ENCODE results near the gene KRTAP10-4. TPM values are rescaled to one million over a fixed set of nuclear protein-coding genes. Genes with fewer than 3 reads are reported as not detected.

Gene KRTAP10-4
- total RNA-seq, 2 donors from 2014 or later: not detected

- Histone ChIP-seq H3K9me3 (no peaks in the 10 kb centered on the region), H3K4me3 (no peak overlapping the region), H3K4me1 (replicated peaks) (no peaks in the 10 kb centered on the region), H3K27me3 (replicated peaks; ENCODE audit: insufficient read depth) (no peaks in the 10 kb centered on the region), H3K36me3 (no peaks in the 10 kb centered on the region), H3K27ac (no peak overlapping the region)
- no peak for TF ChIP-seq POLR2AphosphoS5 (IDR thresholded peaks at IDR 0.05)
- no peak for TF ChIP-seq CTCF (IDR thresholded peaks at IDR 0.05)
- no peak for TF ChIP-seq POLR2A (IDR thresholded peaks at IDR 0.05)
- 92% methylated on average over 6 of the region's 6 CpGs for WGBS
- no peak for DNase-seq (ENCODE audit: low spot score)
- intact Hi-C loops (cut with DNase I): no loop called here
These were observed 46.4 kb downstream of the KRTAP10-4 start for GRCh38 chr21:44619886-44620285.

GRCh38 chr21:44623575-44623974 lies 50.0 kb downstream of the KRTAP10-4 start:
- TF ChIP-seq CTCF (IDR thresholded peaks at IDR 0.05) (no peak), POLR2A (IDR thresholded peaks at IDR 0.05) (no peak), POLR2AphosphoS5 (IDR thresholded peaks at IDR 0.05) (no peak)
- DNase-seq (ENCODE audit: low spot score): no peak
- H3K9me3 ChIP-seq: no peaks in the 10 kb centered on the region
- H3K27ac ChIP-seq: no peak overlapping the region
- no peaks in the 10 kb centered on the region for H3K27me3 ChIP-seq (replicated peaks; ENCODE audit: insufficient read depth)
- H3K36me3 ChIP-seq: no peaks in the 10 kb centered on the region
- H3K4me1 ChIP-seq (replicated peaks): no peaks in the 10 kb centered on the region
- H3K4me3 ChIP-seq: no peak overlapping the region
- intact Hi-C loops (cut with DNase I): no loop called here

Other genes starting within 250 kb of the KRTAP10-4 start
- 10 to 100 TPM; 62.5 to 71.3 TPM for gene CFAP410, start 234.3 kb upstream of the KRTAP10-4 start, total RNA-seq
- gene TRPM2, start 220.1 kb upstream of the KRTAP10-4 start, total RNA-seq: 1 to 10 TPM; 1.6 to 2.7 TPM
- gene LRRC3, start 118.2 kb upstream of the KRTAP10-4 start, total RNA-seq: 1 to 10 TPM; 1.6 to 7.1 TPM
- not detected for gene KRTAP10-1, start 33.5 kb upstream of the KRTAP10-4 start, total RNA-seq
- gene KRTAP10-2, start 22.2 kb upstream of the KRTAP10-4 start, total RNA-seq: not detected
- not detected for gene KRTAP10-3, start 14.9 kb upstream of the KRTAP10-4 start, total RNA-seq
- gene KRTAP10-5, start 6.9 kb downstream of the KRTAP10-4 start, total RNA-seq: not detected
- not detected for gene KRTAP10-6, start 18.8 kb downstream of the KRTAP10-4 start, total RNA-seq
- not detected for gene KRTAP10-7, start 26.9 kb downstream of the KRTAP10-4 start, total RNA-seq
- not detected for gene KRTAP10-8, start 38.4 kb downstream of the KRTAP10-4 start, total RNA-seq
- gene KRTAP10-9, start 53.4 kb downstream of the KRTAP10-4 start, total RNA-seq: not detected
- not detected for gene KRTAP10-10, start 63.6 kb downstream of the KRTAP10-4 start, total RNA-seq
- gene KRTAP10-11, start 72.7 kb downstream of the KRTAP10-4 start, total RNA-seq: not detected
- not detected for gene KRTAP12-4, start 80.9 kb downstream of the KRTAP10-4 start, total RNA-seq
- not detected for gene KRTAP12-3, start 84.2 kb downstream of the KRTAP10-4 start, total RNA-seq
- not detected for gene KRTAP12-2, start 93.2 kb downstream of the KRTAP10-4 start, total RNA-seq
- not detected for gene KRTAP12-1, start 108.4 kb downstream of the KRTAP10-4 start, total RNA-seq
- gene KRTAP10-12, start 123.4 kb downstream of the KRTAP10-4 start, total RNA-seq: not detected
- gene TSPEAR, start 137.8 kb downstream of the KRTAP10-4 start, total RNA-seq: under 1 TPM in 1 of 2 donors, not detected in 1; 0.85 TPM
- gene UBE2G2, start 228.1 kb downstream of the KRTAP10-4 start, total RNA-seq: 10 to 100 TPM; 46.9 to 75.7 TPM
- 10 to 100 TPM; 78.3 to 92.2 TPM for gene SUMO3, start 244.3 kb downstream of the KRTAP10-4 start, total RNA-seq

Measured in prostate gland (tissue), 2 donors.